COLO829 (cell line): ENCODE results near the gene MAGI2.
A peak's percentile ranks its signal among the peaks of the same experiment; 100 is the strongest.
"Not testable (repeated sequence)": the region's sequence is repeated elsewhere in the genome, so short reads cannot be mapped to it uniquely, and the experiment has no call there.

Source experiments
- DNase-seq: peaks from one replicate; pipeline ENCODE4 v3.0.0; 2012; ENCODE audit warnings: low spot score

MAGI2 gene

GRCh38 chr7:78635026-78635793, 818.3 kb downstream of the MAGI2 start:
- no peak for DNase-seq

GRCh38 chr7:78634093-78634492, 819.4 kb downstream of the MAGI2 start:
- DNase-seq = peak; percentile 66

GRCh38 chr7:78620920-78621319, 832.5 kb downstream of the MAGI2 start:
- no peak for DNase-seq

GRCh38 chr7:78616539-78616938, 836.9 kb downstream of the MAGI2 start:
- DNase-seq = no peak

GRCh38 chr7:78609281-78609680, 844.2 kb downstream of the MAGI2 start:
- DNase-seq = no peak

- DNase-seq = no peak
Observed at GRCh38 chr7:78607099-78607498, 846.4 kb downstream of the MAGI2 start.

GRCh38 chr7:78605119-78605518, 848.3 kb downstream of the MAGI2 start:
- DNase-seq = no peak

GRCh38 chr7:78601728-78602127, 851.7 kb downstream of the MAGI2 start:
- no peak for DNase-seq

GRCh38 chr7:78594156-78594555, 859.3 kb downstream of the MAGI2 start:
- no peak for DNase-seq

GRCh38 chr7:78588393-78588792, 865.1 kb downstream of the MAGI2 start:
- DNase-seq = no peak

- peak; percentile 27 for DNase-seq
Observed at GRCh38 chr7:78587443-78588044, 865.9 kb downstream of the MAGI2 start.

- no peak for DNase-seq
Observed at GRCh38 chr7:78585980-78586379, 867.5 kb downstream of the MAGI2 start.

- DNase-seq = no peak
Observed at GRCh38 chr7:78578686-78579085, 874.8 kb downstream of the MAGI2 start.

- DNase-seq = not testable (repeated sequence)
Observed at GRCh38 chr7:78577174-78577952, 876.1 kb downstream of the MAGI2 start.

GRCh38 chr7:78576236-78576635, 877.2 kb downstream of the MAGI2 start:
- DNase-seq = no peak

- no peak for DNase-seq
Observed at GRCh38 chr7:78571292-78571691, 882.2 kb downstream of the MAGI2 start.

GRCh38 chr7:78568690-78569089, 884.8 kb downstream of the MAGI2 start:
- no peak for DNase-seq

GRCh38 chr7:78567836-78568235, 885.6 kb downstream of the MAGI2 start:
- DNase-seq = no peak

GRCh38 chr7:78565784-78566183, 887.7 kb downstream of the MAGI2 start:
- no peak for DNase-seq

GRCh38 chr7:78563191-78563590, 890.3 kb downstream of the MAGI2 start:
- no peak for DNase-seq

GRCh38 chr7:78562191-78562590, 891.3 kb downstream of the MAGI2 start:
- DNase-seq = no peak

- peak; percentile 71 for DNase-seq
Observed at GRCh38 chr7:78558566-78558965, 894.9 kb downstream of the MAGI2 start.

- no peak for DNase-seq
Observed at GRCh38 chr7:78543976-78544375, 909.5 kb downstream of the MAGI2 start.
